ENCODE measurements around the gene CRIM1.
A peak's percentile ranks its signal among the peaks of the same experiment; 100 is the strongest.

CRIM1 gene

DNA sequence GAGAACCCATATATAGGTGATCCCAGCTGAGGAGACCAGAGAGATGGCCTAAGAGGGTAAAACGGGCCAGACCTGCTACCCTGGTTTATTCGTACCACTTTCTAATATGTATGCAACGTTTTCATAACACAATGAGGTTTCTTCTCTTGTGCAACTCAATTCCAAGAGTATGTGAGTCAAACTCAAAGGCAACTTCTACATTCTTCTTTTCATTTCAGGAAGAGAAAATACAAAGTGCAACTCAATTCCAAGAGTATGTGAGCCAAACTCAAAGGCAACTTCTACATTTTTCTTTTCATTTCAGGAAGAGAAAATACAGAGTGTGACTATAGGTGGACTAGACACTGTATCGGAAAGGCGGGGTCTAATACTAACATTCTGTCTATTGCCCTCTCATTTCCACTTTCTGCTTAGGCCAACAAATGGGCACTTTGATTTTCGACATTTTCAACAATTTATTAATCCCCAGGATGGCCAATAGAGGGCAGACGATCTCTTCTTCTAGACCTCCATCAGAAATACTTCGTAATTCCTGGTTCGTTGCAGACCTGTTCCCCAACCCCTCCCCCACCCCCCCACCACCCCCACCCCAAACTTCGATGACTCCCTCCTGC lies 3.7 kb upstream of the CRIM1 start:
- Histone ChIP-seq H3K9me3 (ENCODE audit: control insufficient read depth in 1 of 2, low read length in 2 of 2) (no peaks in the 10 kb centered on the region), H3K36me3 (ENCODE audit: control insufficient read depth in 1 of 2, insufficient read depth in 2 of 2, low read length in 2 of 2) (no peaks in the 10 kb centered on the region), H3K27me3 (ENCODE audit: control insufficient read depth in 1 of 2, insufficient read depth in 2 of 2, low read length in 2 of 2) (no peaks in the 10 kb centered on the region), H3K4me1 (ENCODE audit: control insufficient read depth in 1 of 2, insufficient read depth in 2 of 2, low read length in 2 of 2) (peaks cover 0 to 6% of the 10 kb centered on the region in 2 donors), H3K27ac (ENCODE audit: low read depth, low read length) (no peak overlapping the region), H3K9ac (ENCODE audit: low read depth in 1 of 2, low read length in 2 of 2) (no peak overlapping the region), H3K4me3 (ENCODE audit: low read depth in 1 of 2, low read length in 2 of 2) (no peak overlapping the region)

DNA sequence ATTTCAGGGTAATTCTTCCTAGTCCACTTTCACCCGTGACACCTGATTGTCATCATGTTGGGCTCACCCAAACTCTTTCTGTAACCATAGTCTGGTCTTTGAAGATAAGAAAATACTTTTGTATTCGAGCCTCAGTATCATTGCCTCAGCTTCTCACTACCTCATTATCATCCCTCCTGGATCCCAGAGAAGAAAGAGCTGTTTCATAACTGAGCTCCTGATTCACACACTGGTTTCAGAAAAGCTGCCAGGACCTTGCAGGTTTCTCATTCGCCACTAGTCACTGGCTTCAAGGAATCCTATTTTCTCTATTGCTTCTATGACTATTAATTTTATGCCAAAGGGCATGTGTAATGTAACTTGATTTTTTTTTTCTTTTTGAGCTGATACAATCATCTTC lies 2.9 kb upstream of the CRIM1 start:
- Histone ChIP-seq H3K36me3 (ENCODE audit: control insufficient read depth in 1 of 2, insufficient read depth in 2 of 2, low read length in 2 of 2) (no peaks in the 10 kb centered on the region), H3K27me3 (ENCODE audit: control insufficient read depth in 1 of 2, insufficient read depth in 2 of 2, low read length in 2 of 2) (no peaks in the 10 kb centered on the region), H3K4me1 (ENCODE audit: control insufficient read depth in 1 of 2, insufficient read depth in 2 of 2, low read length in 2 of 2) (peaks cover under 1 to 10% of the 10 kb centered on the region in 2 donors), H3K27ac (ENCODE audit: low read depth, low read length) (no peak overlapping the region), H3K4me3 (ENCODE audit: low read depth in 1 of 2, low read length in 2 of 2) (no peak overlapping the region), H3K9me3 (ENCODE audit: control insufficient read depth in 1 of 2, low read length in 2 of 2) (no peaks in the 10 kb centered on the region), H3K9ac (ENCODE audit: low read depth in 1 of 2, low read length in 2 of 2) (no peak overlapping the region)

DNA sequence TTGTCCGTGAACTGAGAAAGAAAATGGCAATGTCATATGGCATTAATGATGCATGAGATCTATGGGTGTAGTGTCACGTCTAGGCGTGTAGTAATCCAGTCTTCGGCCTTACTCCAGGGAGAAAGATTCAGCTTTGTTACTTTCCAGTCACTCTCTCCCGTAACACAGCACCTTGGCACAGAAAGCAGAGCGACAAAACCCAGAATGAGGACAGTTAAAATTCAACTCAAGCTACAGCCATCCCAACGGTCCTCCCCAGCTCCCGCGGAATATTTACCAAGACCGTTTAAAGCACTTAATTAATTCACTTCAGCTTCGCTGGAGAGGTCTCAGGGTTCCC lies 797 bp upstream of the CRIM1 start:
- Histone ChIP-seq H3K4me3 (ENCODE audit: low read depth in 1 of 2, low read length in 2 of 2) (peak overlapping the region; percentile 62 to 78), H3K9me3 (ENCODE audit: control insufficient read depth in 1 of 2, low read length in 2 of 2) (no peaks in the 10 kb centered on the region), H3K9ac (ENCODE audit: low read depth in 1 of 2, low read length in 2 of 2) (peak overlapping the region; percentile 55 to 59), H3K4me1 (ENCODE audit: control insufficient read depth in 1 of 2, insufficient read depth in 2 of 2, low read length in 2 of 2) (peaks cover 15 to 18% of the 10 kb centered on the region in 2 donors), H3K27ac (ENCODE audit: low read depth, low read length) (no peak overlapping the region), H3K36me3 (ENCODE audit: control insufficient read depth in 1 of 2, insufficient read depth in 2 of 2, low read length in 2 of 2) (no peaks in the 10 kb centered on the region), H3K27me3 (ENCODE audit: control insufficient read depth in 1 of 2, insufficient read depth in 2 of 2, low read length in 2 of 2) (no peaks in the 10 kb centered on the region)

DNA sequence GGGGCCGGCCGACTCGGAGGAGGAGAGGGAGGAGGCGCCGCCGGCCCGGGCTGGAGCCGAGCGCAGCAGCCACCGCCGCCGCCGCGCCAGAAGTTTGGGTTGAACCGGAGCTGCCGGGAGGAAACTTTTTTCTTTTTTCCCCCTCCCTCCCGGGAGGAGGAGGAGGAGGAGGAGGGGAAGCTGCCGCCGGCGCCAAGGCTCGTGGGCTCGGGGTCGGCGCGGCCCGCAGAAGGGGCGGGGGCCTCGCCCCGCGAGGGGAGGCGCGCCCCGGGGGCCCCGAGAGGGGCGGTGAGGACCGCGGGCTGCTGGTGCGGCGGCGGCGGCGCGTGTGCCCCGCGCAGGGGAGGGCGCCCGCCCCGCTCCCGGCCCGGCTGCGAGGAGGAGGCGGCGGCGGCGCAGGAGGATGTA lies 316 bp downstream of the CRIM1 start:
- Histone ChIP-seq H3K36me3 (ENCODE audit: control insufficient read depth in 1 of 2, insufficient read depth in 2 of 2, low read length in 2 of 2) (no peaks in the 10 kb centered on the region), H3K4me1 (ENCODE audit: control insufficient read depth in 1 of 2, insufficient read depth in 2 of 2, low read length in 2 of 2) (peaks cover 25% of the 10 kb centered on the region in 2 donors), H3K9me3 (ENCODE audit: control insufficient read depth in 1 of 2, low read length in 2 of 2) (no peaks in the 10 kb centered on the region), H3K27me3 (ENCODE audit: control insufficient read depth in 1 of 2, insufficient read depth in 2 of 2, low read length in 2 of 2) (no peaks in the 10 kb centered on the region), H3K9ac (ENCODE audit: low read depth in 1 of 2, low read length in 2 of 2) (peak overlapping the region in 1 of 2 donors; percentile 80), H3K4me3 (ENCODE audit: low read depth in 1 of 2, low read length in 2 of 2) (peak overlapping the region; percentile 80 to 90), H3K27ac (ENCODE audit: low read depth, low read length) (peak overlapping the region; percentile 75)

DNA sequence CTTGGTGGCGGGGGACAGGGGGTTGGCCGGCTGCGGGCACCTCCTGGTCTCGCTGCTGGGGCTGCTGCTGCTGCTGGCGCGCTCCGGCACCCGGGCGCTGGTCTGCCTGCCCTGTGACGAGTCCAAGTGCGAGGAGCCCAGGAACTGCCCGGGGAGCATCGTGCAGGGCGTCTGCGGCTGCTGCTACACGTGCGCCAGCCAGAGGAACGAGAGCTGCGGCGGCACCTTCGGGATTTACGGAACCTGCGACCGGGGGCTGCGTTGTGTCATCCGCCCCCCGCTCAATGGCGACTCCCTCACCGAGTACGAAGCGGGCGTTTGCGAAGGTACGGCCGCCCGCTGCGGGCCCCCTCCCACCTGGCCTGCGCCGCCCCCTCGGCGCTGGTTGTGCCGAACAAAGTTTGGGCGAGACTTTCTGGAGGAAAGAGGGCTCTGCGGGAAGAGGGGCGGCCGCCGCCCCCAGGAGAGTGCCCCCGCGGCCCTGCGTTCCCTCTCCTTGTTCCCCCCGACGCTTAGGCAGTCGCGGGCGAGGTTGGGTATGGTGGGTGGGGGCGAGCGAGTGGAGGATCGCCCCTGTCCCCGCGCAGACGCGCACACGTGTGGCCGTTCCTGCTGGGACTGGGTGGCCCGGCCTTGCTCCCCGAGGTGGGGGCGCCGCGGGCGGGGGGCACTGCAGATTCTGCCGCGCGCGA lies 866 bp downstream of the CRIM1 start:
- H3K9me3 ChIP-seq (ENCODE audit: control insufficient read depth in 1 of 2, low read length in 2 of 2), result no peaks in the 10 kb centered on the region
- H3K9ac ChIP-seq (ENCODE audit: low read depth in 1 of 2, low read length in 2 of 2), result peak overlapping the region; percentile 54 to 80
- H3K4me3 ChIP-seq (ENCODE audit: low read depth in 1 of 2, low read length in 2 of 2), result peak overlapping the region; percentile 80 to 90
- H3K36me3 ChIP-seq (ENCODE audit: control insufficient read depth in 1 of 2, insufficient read depth in 2 of 2, low read length in 2 of 2), result no peaks in the 10 kb centered on the region
- peaks cover 25 to 30% of the 10 kb centered on the region in 2 donors for H3K4me1 ChIP-seq (ENCODE audit: control insufficient read depth in 1 of 2, insufficient read depth in 2 of 2, low read length in 2 of 2)
- H3K27ac ChIP-seq (ENCODE audit: low read depth, low read length), result peak overlapping the region; percentile 75
- no peaks in the 10 kb centered on the region for H3K27me3 ChIP-seq (ENCODE audit: control insufficient read depth in 1 of 2, insufficient read depth in 2 of 2, low read length in 2 of 2)

DNA sequence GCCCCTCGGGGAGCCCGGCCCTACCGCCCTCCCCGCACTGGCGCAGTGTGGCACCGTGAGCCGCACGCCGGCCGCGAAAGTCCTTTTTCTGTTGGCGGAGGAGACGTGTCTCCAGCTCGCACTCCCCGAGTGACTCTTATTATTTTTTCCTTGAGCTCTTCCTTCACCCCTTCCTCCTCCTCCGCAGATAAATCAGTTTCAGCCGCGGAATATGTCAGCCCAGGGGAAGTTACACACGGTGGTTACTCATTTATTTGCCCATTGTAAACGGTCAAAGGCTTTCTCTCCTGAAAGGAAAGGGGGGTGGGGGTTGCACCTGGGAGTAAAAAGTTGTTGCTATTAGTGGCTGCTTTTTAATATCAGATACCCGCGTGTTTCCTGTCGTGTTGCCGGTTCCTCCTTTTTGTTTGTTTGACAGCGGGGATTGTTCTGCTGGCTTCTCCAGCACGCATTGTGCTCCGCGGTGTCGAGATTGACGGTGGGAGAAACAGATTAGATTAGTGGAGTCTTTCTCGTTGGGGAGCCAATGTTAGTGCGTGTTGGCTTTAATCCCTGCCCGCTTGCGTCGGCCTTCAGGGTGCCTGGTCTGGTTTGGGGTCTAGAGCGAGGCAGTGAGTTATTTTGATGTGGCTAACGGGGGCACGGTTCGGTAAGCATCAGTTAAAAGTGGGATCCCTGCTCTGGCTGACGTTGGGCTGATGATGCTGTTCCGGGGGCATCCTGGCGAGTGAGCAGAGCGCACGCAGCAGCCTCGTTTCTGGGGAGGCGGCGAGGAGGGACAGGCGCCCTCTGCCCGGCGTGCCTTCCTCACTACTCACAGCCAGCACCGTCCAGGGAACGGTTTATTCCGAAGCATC lies 1.6 kb downstream of the CRIM1 start:
- Histone ChIP-seq H3K27ac (ENCODE audit: low read depth, low read length) (peak overlapping the region; percentile 75), H3K27me3 (ENCODE audit: control insufficient read depth in 1 of 2, insufficient read depth in 2 of 2, low read length in 2 of 2) (no peaks in the 10 kb centered on the region), H3K9ac (ENCODE audit: low read depth in 1 of 2, low read length in 2 of 2) (peak overlapping the region; percentile 54 to 80), H3K4me1 (ENCODE audit: control insufficient read depth in 1 of 2, insufficient read depth in 2 of 2, low read length in 2 of 2) (peaks cover 31 to 32% of the 10 kb centered on the region in 2 donors), H3K9me3 (ENCODE audit: control insufficient read depth in 1 of 2, low read length in 2 of 2) (no peaks in the 10 kb centered on the region), H3K4me3 (ENCODE audit: low read depth in 1 of 2, low read length in 2 of 2) (peak overlapping the region; percentile 80 to 90), H3K36me3 (ENCODE audit: control insufficient read depth in 1 of 2, insufficient read depth in 2 of 2, low read length in 2 of 2) (no peaks in the 10 kb centered on the region)

DNA sequence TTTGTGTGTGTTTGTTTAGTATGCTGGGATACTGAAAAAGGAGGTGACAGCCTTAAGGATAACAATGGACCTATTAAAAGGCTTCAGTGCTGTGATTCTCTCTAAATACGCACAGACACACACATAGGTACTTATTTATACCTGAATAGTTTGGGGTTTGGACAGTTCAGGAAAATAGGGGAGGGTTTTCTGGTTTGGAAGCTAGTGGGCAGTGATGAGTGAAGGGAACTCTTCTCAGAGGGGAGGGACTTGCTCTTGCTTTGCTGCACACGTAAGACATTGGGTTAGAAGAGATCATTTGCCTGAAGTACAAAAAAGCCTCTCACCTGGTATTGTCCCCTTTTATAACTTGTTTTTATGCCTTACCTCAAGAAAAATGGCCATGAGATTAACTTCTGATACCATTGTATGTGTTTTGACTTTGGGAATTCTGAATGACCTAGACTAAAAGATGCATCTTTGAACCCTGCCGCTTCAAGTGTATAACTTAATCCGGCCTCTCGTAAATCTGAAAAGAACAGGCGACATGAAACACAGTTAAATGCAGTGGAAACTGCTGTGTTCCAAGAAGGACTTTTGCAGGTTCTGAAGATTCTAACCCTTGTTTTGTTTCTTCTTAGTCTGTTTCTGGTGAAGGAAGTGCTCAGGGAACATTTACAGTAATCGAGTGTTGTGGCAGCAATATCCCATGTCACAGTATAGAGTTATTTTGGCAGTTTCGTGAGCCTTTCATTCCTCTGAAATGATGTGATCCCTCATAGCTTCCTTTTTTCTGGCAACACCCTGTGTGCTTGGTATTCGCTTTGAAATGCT lies 2.5 kb downstream of the CRIM1 start:
- H3K4me1 ChIP-seq (ENCODE audit: control insufficient read depth in 1 of 2, insufficient read depth in 2 of 2, low read length in 2 of 2), result peaks cover 31 to 35% of the 10 kb centered on the region in 2 donors
- no peaks in the 10 kb centered on the region for H3K36me3 ChIP-seq (ENCODE audit: control insufficient read depth in 1 of 2, insufficient read depth in 2 of 2, low read length in 2 of 2)
- H3K9me3 ChIP-seq (ENCODE audit: control insufficient read depth in 1 of 2, low read length in 2 of 2), result no peaks in the 10 kb centered on the region
- no peaks in the 10 kb centered on the region for H3K27me3 ChIP-seq (ENCODE audit: control insufficient read depth in 1 of 2, insufficient read depth in 2 of 2, low read length in 2 of 2)
- H3K4me3 ChIP-seq (ENCODE audit: low read depth in 1 of 2, low read length in 2 of 2), result peak overlapping the region; percentile 80 to 90
- H3K27ac ChIP-seq (ENCODE audit: low read depth, low read length), result peak overlapping the region; percentile 75
- peak overlapping the region; percentile 54 to 80 for H3K9ac ChIP-seq (ENCODE audit: low read depth in 1 of 2, low read length in 2 of 2)

DNA sequence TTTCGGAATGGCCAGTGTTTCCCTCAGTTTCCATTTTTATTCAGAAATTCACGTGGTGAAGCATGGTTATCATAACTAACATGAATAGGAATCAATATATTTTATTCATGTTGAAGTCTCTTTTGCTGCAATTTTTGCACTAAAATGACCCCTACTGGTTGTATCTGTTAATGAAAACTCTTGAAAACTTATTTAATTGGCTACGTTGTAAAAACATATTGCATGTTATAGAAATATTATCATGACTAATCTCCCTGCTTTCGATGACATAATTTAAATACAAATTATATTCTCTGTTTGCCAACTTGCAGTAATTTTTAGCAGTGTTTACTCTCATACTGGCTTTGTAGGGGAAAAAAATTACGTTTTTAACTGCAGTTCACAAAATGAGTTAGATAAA lies 3.5 kb downstream of the CRIM1 start:
- Histone ChIP-seq H3K9ac (ENCODE audit: low read depth in 1 of 2, low read length in 2 of 2) (no peak overlapping the region), H3K9me3 (ENCODE audit: control insufficient read depth in 1 of 2, low read length in 2 of 2) (no peaks in the 10 kb centered on the region), H3K27me3 (ENCODE audit: control insufficient read depth in 1 of 2, insufficient read depth in 2 of 2, low read length in 2 of 2) (no peaks in the 10 kb centered on the region), H3K4me1 (ENCODE audit: control insufficient read depth in 1 of 2, insufficient read depth in 2 of 2, low read length in 2 of 2) (peaks cover 31 to 35% of the 10 kb centered on the region in 2 donors), H3K36me3 (ENCODE audit: control insufficient read depth in 1 of 2, insufficient read depth in 2 of 2, low read length in 2 of 2) (no peaks in the 10 kb centered on the region), H3K4me3 (ENCODE audit: low read depth in 1 of 2, low read length in 2 of 2) (no peak overlapping the region), H3K27ac (ENCODE audit: low read depth, low read length) (no peak overlapping the region)

DNA sequence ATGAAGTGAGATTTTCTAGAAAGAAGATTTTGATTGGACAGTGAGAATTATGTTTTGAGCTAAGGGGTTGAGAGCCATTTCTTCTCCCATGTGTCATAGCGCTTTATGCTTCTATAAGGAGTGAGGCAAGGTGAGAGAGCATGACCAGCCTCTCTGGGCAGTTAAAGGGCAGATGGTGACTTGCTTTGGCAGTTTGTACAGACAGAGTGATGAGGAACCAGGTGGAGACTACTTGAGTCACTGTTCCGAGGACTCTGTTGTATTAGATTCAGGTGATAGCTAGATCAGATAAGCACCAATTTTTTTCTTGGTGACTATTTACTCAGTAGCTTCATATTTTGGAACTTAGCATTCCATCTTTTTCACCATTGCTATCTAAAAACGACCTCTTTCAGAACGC lies 4.5 kb downstream of the CRIM1 start:
- H3K27ac ChIP-seq (ENCODE audit: low read depth, low read length), result no peak overlapping the region
- no peaks in the 10 kb centered on the region for H3K36me3 ChIP-seq (ENCODE audit: control insufficient read depth in 1 of 2, insufficient read depth in 2 of 2, low read length in 2 of 2)
- no peak overlapping the region for H3K9ac ChIP-seq (ENCODE audit: low read depth in 1 of 2, low read length in 2 of 2)
- H3K4me1 ChIP-seq (ENCODE audit: control insufficient read depth in 1 of 2, insufficient read depth in 2 of 2, low read length in 2 of 2), result peaks cover 27 to 35% of the 10 kb centered on the region in 2 donors
- no peaks in the 10 kb centered on the region for H3K27me3 ChIP-seq (ENCODE audit: control insufficient read depth in 1 of 2, insufficient read depth in 2 of 2, low read length in 2 of 2)
- no peaks in the 10 kb centered on the region for H3K9me3 ChIP-seq (ENCODE audit: control insufficient read depth in 1 of 2, low read length in 2 of 2)
- no peak overlapping the region for H3K4me3 ChIP-seq (ENCODE audit: low read depth in 1 of 2, low read length in 2 of 2)

Data from duodenal mucosa (tissue), 2 donors.